Measurements from ENCODE around the gene GDF7.
A peak's percentile ranks its signal among the peaks of the same experiment; 100 is the strongest.

GDF7 gene

GRCh38 chr2:20674974-20675679 is 8.2 kb downstream of the GDF7 start:
- H3K27me3 ChIP-seq (ENCODE audit: low read depth, low read length), result no peaks in the 10 kb centered on the region
- peaks cover 62% of the 10 kb centered on the region for H3K79me2 ChIP-seq (ENCODE audit: low read length)
- peak overlapping the region; percentile 80 for H3K9ac ChIP-seq (ENCODE audit: low read length)
- peak overlapping the region; percentile 89 for H3K4me2 ChIP-seq (ENCODE audit: low read length)
- peak overlapping the region; percentile 99 for H3K27ac ChIP-seq (ENCODE audit: low read length)
- no peaks in the 10 kb centered on the region for H3K9me3 ChIP-seq (ENCODE audit: insufficient read depth, low read length)
- peaks cover 61% of the 10 kb centered on the region for H3K36me3 ChIP-seq (replicated peaks; ENCODE audit: low read depth, low read length)
- H4K20me1 ChIP-seq (ENCODE audit: insufficient read depth, low read length), result no peaks in the 10 kb centered on the region
- no peak for TF ChIP-seq CTCF (IDR thresholded peaks at IDR 0.05; ENCODE audit: low read depth, low read length)
- TF ChIP-seq EZH2phosphoT487 (IDR thresholded peaks at IDR 0.05; ENCODE audit: low read depth), result no peak
- H3K4me3 ChIP-seq (ENCODE audit: low read length), result peak overlapping the region; percentile 53
- H3K4me1 ChIP-seq (ENCODE audit: low read length), result peaks cover 83% of the 10 kb centered on the region
- H2AFZ ChIP-seq (ENCODE audit: low read depth, low read length), result no peak overlapping the region

GRCh38 chr2:20675701-20676352 is 8.9 kb downstream of the GDF7 start:
- peak overlapping the region; percentile 80 for H3K9ac ChIP-seq (ENCODE audit: low read length)
- no peaks in the 10 kb centered on the region for H4K20me1 ChIP-seq (ENCODE audit: insufficient read depth, low read length)
- H3K27ac ChIP-seq (ENCODE audit: low read length), result peak overlapping the region; percentile 99
- peaks cover 83% of the 10 kb centered on the region for H3K4me1 ChIP-seq (ENCODE audit: low read length)
- H3K36me3 ChIP-seq (replicated peaks; ENCODE audit: low read depth, low read length), result peaks cover 64% of the 10 kb centered on the region
- H3K9me3 ChIP-seq (ENCODE audit: insufficient read depth, low read length), result no peaks in the 10 kb centered on the region
- H3K79me2 ChIP-seq (ENCODE audit: low read length), result peaks cover 57% of the 10 kb centered on the region
- TF ChIP-seq CTCF (IDR thresholded peaks at IDR 0.05; ENCODE audit: low read depth, low read length) (no peak), EZH2phosphoT487 (IDR thresholded peaks at IDR 0.05; ENCODE audit: low read depth) (no peak)
- H3K4me3 ChIP-seq (ENCODE audit: low read length), result peak overlapping the region; percentile 53
- no peak overlapping the region for H2AFZ ChIP-seq (ENCODE audit: low read depth, low read length)
- no peaks in the 10 kb centered on the region for H3K27me3 ChIP-seq (ENCODE audit: low read depth, low read length)
- H3K4me2 ChIP-seq (ENCODE audit: low read length), result peak overlapping the region; percentile 89

GRCh38 chr2:20676353-20677215 is 9.6 kb downstream of the GDF7 start:
- Histone ChIP-seq H3K36me3 (replicated peaks; ENCODE audit: low read depth, low read length) (peaks cover 62% of the 10 kb centered on the region), H4K20me1 (ENCODE audit: insufficient read depth, low read length) (no peaks in the 10 kb centered on the region), H3K79me2 (ENCODE audit: low read length) (peaks cover 51% of the 10 kb centered on the region), H3K4me1 (ENCODE audit: low read length) (peaks cover 78% of the 10 kb centered on the region), H3K4me2 (ENCODE audit: low read length) (peak overlapping the region; percentile 89), H3K9ac (ENCODE audit: low read length) (peak overlapping the region; percentile 80), H3K9me3 (ENCODE audit: insufficient read depth, low read length) (no peaks in the 10 kb centered on the region), H3K27me3 (ENCODE audit: low read depth, low read length) (no peaks in the 10 kb centered on the region), H3K27ac (ENCODE audit: low read length) (peak overlapping the region; percentile 99), H3K4me3 (ENCODE audit: low read length) (peak overlapping the region; percentile 53), H2AFZ (ENCODE audit: low read depth, low read length) (no peak overlapping the region)
- TF ChIP-seq CTCF (IDR thresholded peaks at IDR 0.05; ENCODE audit: low read depth, low read length) (peak; percentile 43), EZH2phosphoT487 (IDR thresholded peaks at IDR 0.05; ENCODE audit: low read depth) (no peak)
